Calu3 (cell line): ENCODE results near the gene GRHL1. TPM values are rescaled to one million over a fixed set of nuclear protein-coding genes. Genes with fewer than 3 reads are reported as not detected.

ENCODE experiments used
- BruUV-seq: library from RNA; stranded (reverse); fragments of 400-500 nt; replicated peaks from 2 replicates; lab custom pipeline; 2021; lab: Mats Ljungman, UMichigan
- CTCF ChIA-PET: fragments of 300-600 bp; sonication (Branson Sonifier 250); formaldehyde crosslinking; loops from one replicate; lab custom pipeline; 2022; ENCODE audit warnings: antibody characterized with exemption; lab: Charles Lee
- DNase-seq: peaks from one replicate; pipeline ENCODE4 v3.0.0; 2022
- H3K27ac Mint-ChIP-seq: one replicate; pipeline ENCODE4 v1.8.0; 2022; ENCODE audit warnings: mixed read lengths; ENCODE audit not compliant: unreplicated experiment
- H3K27me3 Mint-ChIP-seq: one replicate; pipeline ENCODE4 v1.8.0; 2022; ENCODE audit warnings: mixed read lengths; ENCODE audit not compliant: unreplicated experiment
- H3K36me3 Mint-ChIP-seq: one replicate; pipeline ENCODE4 v1.8.0; 2022; ENCODE audit warnings: mild to moderate bottlenecking, moderate library complexity, mixed read lengths; ENCODE audit not compliant: insufficient read depth, unreplicated experiment
- H3K4me1 Mint-ChIP-seq: one replicate; pipeline ENCODE4 v1.8.0; 2022; ENCODE audit warnings: mild to moderate bottlenecking, low read depth, mixed read lengths; ENCODE audit not compliant: unreplicated experiment
- H3K4me3 Mint-ChIP-seq: one replicate; pipeline ENCODE4 v1.8.0; 2022; ENCODE audit warnings: mild to moderate bottlenecking, low read depth, moderate library complexity, mixed read lengths; ENCODE audit not compliant: unreplicated experiment
- H3K9me3 Mint-ChIP-seq: one replicate; pipeline ENCODE4 v1.8.0; 2022; ENCODE audit warnings: low read depth, mixed read lengths; ENCODE audit not compliant: unreplicated experiment
- intact Hi-C: fragments of 100-400 bp; cut with micrococcal nuclease; formaldehyde crosslinking; loops from one replicate; pipeline ENCODE4 v1.10.0; 2022; ENCODE audit not compliant: unreplicated experiment
- total RNA-seq: library from RNA; stranded (reverse); gene quantifications from 2 replicates; pipeline ENCODE4 v1.2.3, GENCODE V29; 2022
- TF ChIP-seq, protein P1 (sequence below): fragments of 200-600 bp; IDR thresholded peaks from one replicate; pipeline ENCODE4 v1.8.0; 2022; ENCODE audit warnings: antibody characterized with exemption; ENCODE audit not compliant: unreplicated experiment

Gene GRHL1
- total RNA-seq, 1 experiment from 2014 or later, result 11.7 TPM

DNA sequence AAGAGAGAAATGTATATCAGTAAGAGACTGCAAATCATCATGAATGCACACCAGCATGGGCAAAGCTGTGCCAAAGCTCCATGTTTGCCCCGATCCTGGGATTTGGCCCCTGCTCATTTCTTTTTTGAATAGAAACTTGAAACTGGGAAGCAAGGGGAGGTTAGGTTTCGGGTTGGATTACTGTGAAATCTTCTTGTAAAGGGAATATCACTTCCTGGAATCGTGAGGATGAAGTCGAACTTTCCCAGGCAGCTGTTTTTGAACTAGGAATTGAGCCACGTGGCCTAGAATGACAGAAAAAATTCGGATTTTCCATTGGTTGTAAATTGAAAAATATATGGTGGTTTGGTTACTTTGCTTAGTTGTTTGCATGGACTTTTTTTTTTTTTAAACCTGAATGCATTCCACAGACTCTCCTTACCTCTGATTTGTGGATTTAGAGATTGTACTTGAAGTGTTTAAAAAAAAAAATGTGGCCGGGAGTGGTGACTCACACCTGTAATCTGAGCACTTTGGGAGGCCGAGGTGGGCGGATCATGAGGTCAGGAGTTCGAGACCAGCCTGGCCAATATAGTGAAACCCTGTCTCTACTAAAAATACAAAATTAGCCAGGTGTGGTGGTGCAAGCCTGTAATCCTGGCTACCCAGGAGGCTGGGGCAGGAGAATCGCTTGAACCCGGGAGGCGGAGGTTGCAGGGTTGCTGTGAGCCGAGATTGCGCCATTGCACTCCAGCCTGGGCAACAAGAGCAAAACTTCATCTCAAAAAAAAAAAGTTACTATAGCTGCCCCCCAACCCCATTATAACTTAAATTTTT is 32.1 kb downstream of the GRHL1 start:
- BruUV-seq, result no TSS peak

DNA sequence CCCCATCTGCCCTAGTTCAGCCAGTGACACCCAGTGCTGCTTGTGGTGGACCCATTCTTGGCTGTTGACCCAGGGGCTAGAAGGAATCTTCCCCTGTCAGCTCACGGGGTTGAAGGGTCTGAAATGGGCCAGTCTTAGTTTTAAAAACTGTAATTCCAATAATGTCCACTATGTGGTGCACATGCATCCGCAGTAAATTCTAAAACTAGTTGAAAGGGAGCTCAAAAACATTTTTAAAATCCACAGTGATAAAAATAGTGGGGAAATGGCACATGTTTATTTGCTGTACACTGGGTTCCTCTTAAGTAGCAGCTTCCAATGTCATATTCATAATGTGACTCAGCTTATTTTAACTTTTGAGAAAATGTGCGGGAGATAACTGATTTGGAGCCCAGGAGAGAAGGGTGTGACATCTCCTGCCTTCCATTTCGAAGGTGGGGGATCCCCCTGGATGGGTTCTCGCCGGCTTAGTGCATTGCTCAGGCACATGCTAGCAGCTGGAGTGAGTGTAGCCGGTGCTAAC is 32.8 kb downstream of the GRHL1 start:
- Mint-ChIP-seq H3K9me3 (no peaks in the 10 kb centered on the region), H3K27me3 (no peaks in the 10 kb centered on the region), H3K27ac (no peak overlapping the region), H3K4me3 (no peak overlapping the region), H3K36me3 (peaks cover 5% of the 10 kb centered on the region), H3K4me1 (peaks cover 5% of the 10 kb centered on the region)
- TF ChIP-seq, protein P1, sequence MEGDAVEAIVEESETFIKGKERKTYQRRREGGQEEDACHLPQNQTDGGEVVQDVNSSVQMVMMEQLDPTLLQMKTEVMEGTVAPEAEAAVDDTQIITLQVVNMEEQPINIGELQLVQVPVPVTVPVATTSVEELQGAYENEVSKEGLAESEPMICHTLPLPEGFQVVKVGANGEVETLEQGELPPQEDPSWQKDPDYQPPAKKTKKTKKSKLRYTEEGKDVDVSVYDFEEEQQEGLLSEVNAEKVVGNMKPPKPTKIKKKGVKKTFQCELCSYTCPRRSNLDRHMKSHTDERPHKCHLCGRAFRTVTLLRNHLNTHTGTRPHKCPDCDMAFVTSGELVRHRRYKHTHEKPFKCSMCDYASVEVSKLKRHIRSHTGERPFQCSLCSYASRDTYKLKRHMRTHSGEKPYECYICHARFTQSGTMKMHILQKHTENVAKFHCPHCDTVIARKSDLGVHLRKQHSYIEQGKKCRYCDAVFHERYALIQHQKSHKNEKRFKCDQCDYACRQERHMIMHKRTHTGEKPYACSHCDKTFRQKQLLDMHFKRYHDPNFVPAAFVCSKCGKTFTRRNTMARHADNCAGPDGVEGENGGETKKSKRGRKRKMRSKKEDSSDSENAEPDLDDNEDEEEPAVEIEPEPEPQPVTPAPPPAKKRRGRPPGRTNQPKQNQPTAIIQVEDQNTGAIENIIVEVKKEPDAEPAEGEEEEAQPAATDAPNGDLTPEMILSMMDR, result peak; percentile 69
- CTCF ChIA-PET, result interaction anchor here (0.7 to 1.4 kb wide), 8 partner anchors 13 to 451 kb away, joined by 3 to 11 read pairs (median 5); no protein-coding TSS in a partner anchor
- intact Hi-C loops, result no loop called here
- BruUV-seq, result no TSS peak
- no peak for DNase-seq

More for the DNA sequence above, 32.1 kb downstream of the GRHL1 start:
- Mint-ChIP-seq H3K4me1 (peaks cover 5% of the 10 kb centered on the region), H3K9me3 (no peaks in the 10 kb centered on the region), H3K36me3 (peaks cover 5% of the 10 kb centered on the region), H3K27ac (no peak overlapping the region), H3K4me3 (no peak overlapping the region), H3K27me3 (no peaks in the 10 kb centered on the region)
- intact Hi-C loops, result no loop called here
- CTCF ChIA-PET, result interaction anchor here (0.8 to 1.4 kb wide), 7 partner anchors 12 to 451 kb away, joined by 3 to 11 read pairs (median 5); no protein-coding TSS in a partner anchor
- TF ChIP-seq, protein P1, result no peak
- no peak for DNase-seq

DNA sequence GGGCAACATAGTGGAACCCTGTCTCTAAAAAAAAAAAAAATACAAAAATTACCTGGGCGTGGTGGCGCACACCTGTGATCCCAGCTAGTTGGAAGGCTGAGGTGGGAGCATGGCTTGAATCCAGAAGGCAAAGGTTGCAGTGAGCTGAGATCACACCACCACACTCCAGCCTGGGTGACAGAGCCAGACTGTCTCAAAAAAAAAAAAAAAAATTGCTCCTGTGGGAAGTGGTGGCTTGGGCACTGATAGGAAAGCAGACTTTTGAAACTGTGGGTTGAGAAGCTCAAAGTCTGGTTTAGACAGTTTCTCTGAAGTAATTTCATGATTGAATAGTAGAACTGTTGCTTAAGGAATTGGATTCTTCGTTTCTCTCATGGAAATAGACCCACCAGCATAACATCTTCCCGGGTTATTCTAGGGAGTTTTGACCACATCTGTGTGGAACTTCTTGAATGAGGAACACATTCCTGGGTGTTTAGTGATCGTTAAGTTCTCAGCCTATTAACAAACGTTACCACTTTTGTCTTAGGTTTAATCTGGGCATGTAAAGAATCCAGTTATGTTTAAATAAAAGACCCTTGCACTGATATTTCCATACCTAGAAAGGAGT is 33.5 kb downstream of the GRHL1 start:
- Mint-ChIP-seq H3K4me1 (peaks cover 5% of the 10 kb centered on the region), H3K9me3 (no peaks in the 10 kb centered on the region), H3K27ac (no peak overlapping the region), H3K36me3 (peaks cover 5% of the 10 kb centered on the region), H3K4me3 (no peak overlapping the region), H3K27me3 (no peaks in the 10 kb centered on the region)
- BruUV-seq, result no TSS peak
- DNase-seq, result no peak
- TF ChIP-seq, protein P1, result no peak
- intact Hi-C loops, result no loop called here
- CTCF ChIA-PET, result interaction anchor here (0.7 to 1.3 kb wide), 6 partner anchors 64 to 450 kb away, joined by 3 to 11 read pairs (median 6); no protein-coding TSS in a partner anchor

DNA sequence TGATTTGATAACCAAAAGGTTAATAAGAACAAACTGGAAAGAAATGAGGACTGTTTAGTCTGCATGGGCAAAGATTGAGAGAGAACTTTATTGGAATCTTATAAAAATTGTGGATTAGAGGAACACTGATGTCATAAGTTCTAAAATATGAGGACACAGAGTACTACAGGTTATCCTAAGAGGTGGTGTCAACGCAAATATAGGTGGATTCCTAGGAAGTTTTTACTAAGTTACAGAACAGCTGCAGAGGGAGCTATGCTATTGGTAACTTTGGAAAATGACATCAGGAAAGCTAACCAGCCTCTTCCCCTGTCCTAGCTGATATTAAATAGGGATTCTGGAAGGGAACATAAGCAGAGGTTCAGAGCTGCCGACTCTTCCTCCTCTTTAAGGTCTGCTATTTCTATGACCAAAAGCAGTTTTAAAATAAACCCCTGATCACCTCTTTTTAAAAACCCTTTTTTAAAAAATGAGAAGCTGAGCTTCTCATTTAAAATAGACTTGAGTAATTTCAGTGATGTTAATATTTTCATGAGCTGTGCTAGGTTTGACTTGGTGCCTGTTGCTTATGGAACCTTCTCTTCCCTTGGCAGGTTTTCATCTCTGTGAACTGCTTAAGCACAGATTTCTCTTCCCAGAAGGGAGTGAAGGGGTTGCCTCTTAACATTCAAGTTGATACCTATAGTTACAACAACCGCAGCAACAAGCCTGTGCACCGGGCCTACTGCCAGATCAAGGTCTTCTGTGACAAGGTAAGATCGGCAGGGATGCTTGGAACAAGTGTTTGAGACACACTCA is 34.2 kb downstream of the GRHL1 start:
- CTCF ChIA-PET, result interaction anchor here (0.6 kb wide), 1 partner anchor 149 kb away, joined by 3 read pairs; no protein-coding TSS in a partner anchor
- BruUV-seq, result no TSS peak

More for the DNA sequence above, 34.2 kb downstream of the GRHL1 start:
- TF ChIP-seq, protein P1, result no peak
- Mint-ChIP-seq H3K4me3 (no peak overlapping the region), H3K36me3 (peaks cover 5% of the 10 kb centered on the region), H3K27me3 (no peaks in the 10 kb centered on the region), H3K27ac (no peak overlapping the region), H3K9me3 (no peaks in the 10 kb centered on the region), H3K4me1 (no peaks in the 10 kb centered on the region)
- intact Hi-C loops, result no loop called here
- no peak for DNase-seq
